Type B pancreatic cell (in vitro differentiated cells): ENCODE results near the gene SCRT2. TPM values are rescaled to one million over a fixed set of nuclear protein-coding genes. Genes with fewer than 3 reads are reported as not detected.

Source experiments
- DNase-seq: peaks from one replicate; pipeline ENCODE4 v3.0.0; 2021; ENCODE audit warnings: mixed read lengths; ENCODE audit not compliant: unreplicated experiment; ENCODE audit errors: extremely low spot score
- H3K27ac Mint-ChIP-seq: 2 replicates; pipeline ENCODE4 v1.8.0; 2021; ENCODE audit warnings: mild to moderate bottlenecking, mixed read lengths
- H3K27me3 Mint-ChIP-seq: 2 replicates; pipeline ENCODE4 v1.8.0; 2021; ENCODE audit warnings: mixed read lengths
- H3K36me3 Mint-ChIP-seq: 2 replicates; pipeline ENCODE4 v1.8.0; 2021; ENCODE audit warnings: mixed read lengths
- H3K4me1 Mint-ChIP-seq: one replicate; pipeline ENCODE4 v1.8.0; 2021; ENCODE audit warnings: mixed read lengths; ENCODE audit not compliant: unreplicated experiment
- H3K4me3 Mint-ChIP-seq: 2 replicates; pipeline ENCODE4 v1.8.0; 2021; ENCODE audit warnings: mild to moderate bottlenecking, mixed read lengths
- H3K9me3 Mint-ChIP-seq: 2 replicates; pipeline ENCODE4 v1.8.0; 2021; ENCODE audit warnings: mixed read lengths
- CTCF ChIP-seq: fragments of 200-600 bp; sonication (generic); conservative IDR thresholded peaks from 2 replicates; pipeline ENCODE4 v1.5.0; 2021; ENCODE audit warnings: antibody characterized with exemption, mild to moderate bottlenecking
- total RNA-seq: library from RNA; stranded (reverse); gene quantifications from 2 replicates; pipeline ENCODE4 v1.2.1, GENCODE V29; 2021; ENCODE audit warnings: low replicate concordance

Gene SCRT2
- total RNA-seq, 1 donor from 2014 or later: 0.36 TPM

GRCh38 chr20:692044-692443 is 16.4 kb upstream of the SCRT2 start:
- Mint-ChIP-seq H3K4me3 (no peak overlapping the region), H3K27me3 (peaks cover 55% of the 10 kb centered on the region), H3K27ac (no peak overlapping the region), H3K4me1 (peaks cover 19% of the 10 kb centered on the region), H3K36me3 (no peaks in the 10 kb centered on the region), H3K9me3 (no peaks in the 10 kb centered on the region)
- no peak for TF ChIP-seq CTCF
- no peak for DNase-seq

- TF ChIP-seq CTCF: no peak
- Mint-ChIP-seq H3K4me1 (peaks cover 14% of the 10 kb centered on the region), H3K36me3 (no peaks in the 10 kb centered on the region), H3K27me3 (peaks cover 54% of the 10 kb centered on the region), H3K27ac (no peak overlapping the region), H3K4me3 (no peak overlapping the region), H3K9me3 (no peaks in the 10 kb centered on the region)
- no peak for DNase-seq
Measured at GRCh38 chr20:689947-690346, 14.3 kb upstream of the SCRT2 start.

- peaks cover 13% of the 10 kb centered on the region for H3K4me1 Mint-ChIP-seq
- no peaks in the 10 kb centered on the region for H3K36me3 Mint-ChIP-seq
- no peaks in the 10 kb centered on the region for H3K9me3 Mint-ChIP-seq
- DNase-seq: no peak
- TF ChIP-seq CTCF: no peak
- no peak overlapping the region for H3K27ac Mint-ChIP-seq
- H3K4me3 Mint-ChIP-seq: no peak overlapping the region
- peaks cover 52% of the 10 kb centered on the region for H3K27me3 Mint-ChIP-seq
Measured at GRCh38 chr20:689348-689747, 13.7 kb upstream of the SCRT2 start.

- DNase-seq: no peak
- Mint-ChIP-seq H3K36me3 (no peaks in the 10 kb centered on the region), H3K27me3 (peaks cover 47% of the 10 kb centered on the region), H3K4me3 (no peak overlapping the region), H3K27ac (peak overlapping the region; percentile 46), H3K4me1 (peaks cover 13% of the 10 kb centered on the region), H3K9me3 (no peaks in the 10 kb centered on the region)
- TF ChIP-seq CTCF: peak; percentile 56
Measured at GRCh38 chr20:688809-689212, 13.2 kb upstream of the SCRT2 start.

DNA sequence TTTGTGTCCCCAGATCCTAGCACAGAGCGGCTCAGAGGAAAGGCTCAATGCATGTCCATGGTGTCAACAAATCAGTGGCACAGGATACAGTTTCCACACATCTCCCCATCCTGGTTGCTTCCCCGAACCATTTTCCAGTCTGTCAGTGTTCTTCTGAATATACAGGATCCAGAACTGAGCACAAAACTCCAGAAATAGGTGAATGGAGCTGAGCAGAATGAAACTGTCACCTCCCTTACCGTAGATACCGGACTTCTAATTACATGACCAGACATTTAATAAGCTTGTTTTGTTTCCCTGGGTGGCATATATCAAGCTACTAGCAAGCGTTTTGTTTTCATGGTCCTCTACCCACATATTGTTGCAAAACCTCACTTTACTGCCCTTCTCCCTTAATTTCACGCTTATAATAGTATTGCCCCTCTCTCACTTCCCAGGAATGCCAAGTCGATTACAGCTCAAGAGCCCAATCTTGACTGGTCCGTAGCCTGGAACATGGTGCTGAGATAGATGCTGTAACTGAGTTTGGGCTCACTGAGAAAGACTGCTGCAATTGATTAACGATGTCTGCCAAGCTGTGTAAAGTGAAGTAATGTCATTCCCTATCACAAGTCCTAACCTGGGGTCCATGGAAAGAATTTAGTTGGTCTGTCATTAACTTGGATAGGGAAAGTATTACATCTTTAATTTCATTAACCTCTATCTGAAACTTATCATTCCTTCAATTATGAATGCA is 12.0 kb upstream of the SCRT2 start:
- H3K27ac Mint-ChIP-seq: no peak overlapping the region

More for the DNA sequence above, 12.0 kb upstream of the SCRT2 start:
- H3K4me1 Mint-ChIP-seq: peaks cover 13% of the 10 kb centered on the region
- TF ChIP-seq CTCF: no peak
- no peak overlapping the region for H3K4me3 Mint-ChIP-seq
- no peaks in the 10 kb centered on the region for H3K9me3 Mint-ChIP-seq
- DNase-seq: no peak
- H3K27me3 Mint-ChIP-seq: peaks cover 43% of the 10 kb centered on the region
- no peaks in the 10 kb centered on the region for H3K36me3 Mint-ChIP-seq
